ENCODE results near the gene PCNP. TPM values are rescaled to one million over a fixed set of nuclear protein-coding genes. Genes with fewer than 3 reads are reported as not detected.
"Not testable (repeated sequence)": the region's sequence is repeated elsewhere in the genome, so short reads cannot be mapped to it uniquely, and the experiment has no call there.

The PCNP gene
- 130 TPM for total RNA-seq

GRCh38 chr3:101573449-101574387 lies at the start of gene PCNP:
PCNP (plus strand) TSS chr3:101574180; CDS start chr3:101574216, 36 bp downstream.
- DNase-seq, result peak; percentile 99

- no peak for DNase-seq
These were observed 46.5 kb upstream of the PCNP start for GRCh38 chr3:101527441-101527840.

- no peak for DNase-seq
These were observed 46.1 kb upstream of the PCNP start for GRCh38 chr3:101527906-101528305.

GRCh38 chr3:101529816-101530685 lies 43.9 kb upstream of the PCNP start:
- no peak for DNase-seq

GRCh38 chr3:101530686-101531047 lies 43.3 kb upstream of the PCNP start:
- DNase-seq, result no peak

GRCh38 chr3:101531473-101532086 lies 42.4 kb upstream of the PCNP start:
- no peak for DNase-seq

- DNase-seq, result no peak
These were observed 41.0 kb upstream of the PCNP start for GRCh38 chr3:101532783-101533602.

- no peak for DNase-seq
These were observed 40.4 kb upstream of the PCNP start for GRCh38 chr3:101533603-101533968.

- DNase-seq, result no peak
These were observed 38.8 kb upstream of the PCNP start for GRCh38 chr3:101535221-101535620.

- no peak for DNase-seq
These were observed 37.7 kb upstream of the PCNP start for GRCh38 chr3:101536266-101536665.

GRCh38 chr3:101536955-101537354 lies 37.0 kb upstream of the PCNP start:
- DNase-seq, result not testable (repeated sequence)

- DNase-seq, result no peak
These were observed 31.0 kb upstream of the PCNP start for GRCh38 chr3:101542957-101543356.

GRCh38 chr3:101544161-101544850 lies 29.7 kb upstream of the PCNP start:
- DNase-seq, result no peak

- no peak for DNase-seq
These were observed 25.4 kb upstream of the PCNP start for GRCh38 chr3:101548527-101549105.

GRCh38 chr3:101549473-101549872 lies 24.5 kb upstream of the PCNP start:
- no peak for DNase-seq

GRCh38 chr3:101551359-101552081 lies 22.5 kb upstream of the PCNP start:
- not testable (repeated sequence) for DNase-seq

- DNase-seq, result not testable (repeated sequence)
These were observed 20.6 kb upstream of the PCNP start for GRCh38 chr3:101553381-101553780.

GRCh38 chr3:101556064-101556463 lies 17.9 kb upstream of the PCNP start:
- no peak for DNase-seq

- peak; percentile 93 for DNase-seq
These were observed 12.2 kb upstream of the PCNP start, which contains the start of gene TRMT10C for GRCh38 chr3:101561630-101562328. TRMT10C (plus strand) TSS chr3:101561868; CDS start chr3:101564782, 2,914 bp downstream.

All from skin of body (tissue), 2 donors.